IMR-90 (cell line): ENCODE data around the gene HMGN2. TPM values are rescaled to one million over a fixed set of nuclear protein-coding genes. Genes with fewer than 3 reads are reported as not detected.

Source experiments
- ATAC-seq: fragments of 200-7000 bp; cut with Tn5 transposase; 2 replicates; pipeline ENCODE4 v1.9.1; 2020; ENCODE audit warnings: low read depth, mild to moderate bottlenecking, moderate library complexity
- BruUV-seq: library from RNA; stranded (reverse); fragments of 400-500 nt; replicated peaks from 2 replicates; lab custom pipeline; 2021; lab: Mats Ljungman, UMichigan
- CTCF ChIA-PET: fragments of 300-600 bp; formaldehyde crosslinking; extraction: SDS; loops from one replicate; lab custom pipeline; 2021; ENCODE audit warnings: antibody characterized with exemption; lab: Yijun Ruan, JAX
- POLR2A ChIA-PET: fragments of 300-600 bp; sonication (Branson Sonifier 250); formaldehyde crosslinking; loops from one replicate; lab custom pipeline; 2022; ENCODE audit warnings: antibody characterized with exemption; ENCODE audit not compliant: unreplicated experiment; lab: Charles Lee
- DNase-seq: peaks from one replicate; pipeline ENCODE4 v3.0.0; 2013
- H2AFZ ChIP-seq: replicated peaks from 2 replicates; pipeline ENCODE3; 2013; ENCODE audit warnings: low read length, mild to moderate bottlenecking; ENCODE audit not compliant: poor library complexity
- H2AK5ac ChIP-seq: 2 replicates; pipeline ENCODE4 v1.6.1; 2013; ENCODE audit warnings: low read depth, low read length, inconsistent platforms
- H2AK9ac ChIP-seq: replicated peaks from 2 replicates; pipeline ENCODE3; 2013; ENCODE audit warnings: mild to moderate bottlenecking, low read depth, low read length, moderate library complexity; ENCODE audit not compliant: poor library complexity
- H2BK120ac ChIP-seq: 2 replicates; pipeline ENCODE4 v1.6.1; 2013; ENCODE audit warnings: low read depth, low read length, inconsistent platforms
- H2BK15ac ChIP-seq: 3 replicates; pipeline ENCODE4 v1.6.1; 2013; ENCODE audit warnings: low read depth, low read length, inconsistent platforms
- H2BK20ac ChIP-seq: 2 replicates; pipeline ENCODE4 v1.6.1; 2013; ENCODE audit warnings: low read depth, mild to moderate bottlenecking, inconsistent platforms, low read length, moderate library complexity
- H2BK5ac ChIP-seq: 2 replicates; pipeline ENCODE4 v1.6.1; 2013; ENCODE audit warnings: mild to moderate bottlenecking, low read depth, low read length, inconsistent platforms; ENCODE audit not compliant: poor library complexity, severe bottlenecking
- H3K14ac ChIP-seq: replicated peaks from 2 replicates; pipeline ENCODE4 v1.6.1; 2013; ENCODE audit warnings: low read depth, low read length, inconsistent platforms
- H3K18ac ChIP-seq: 2 replicates; pipeline ENCODE4 v1.6.1; 2013; ENCODE audit warnings: low read depth, low read length, control low read depth
- H3K23ac ChIP-seq: 2 replicates; pipeline ENCODE4 v1.6.1; 2013; ENCODE audit warnings: low read depth, low read length, inconsistent platforms
- H3K27ac ChIP-seq: 2 replicates; pipeline ENCODE4 v1.5.1; 2013; ENCODE audit warnings: mild to moderate bottlenecking, control low read depth, low read length; ENCODE audit not compliant: insufficient read depth
- H3K27me3 ChIP-seq: 2 replicates; pipeline ENCODE4 v1.6.1; 2013; ENCODE audit warnings: low read length; ENCODE audit not compliant: control insufficient read depth, insufficient read depth
- H3K36me3 ChIP-seq: 2 replicates; pipeline ENCODE4 v1.6.1; 2013; ENCODE audit warnings: low read length, mixed read lengths; ENCODE audit not compliant: control insufficient read depth, insufficient read depth
- H3K4ac ChIP-seq: 2 replicates; pipeline ENCODE4 v1.6.1; 2013; ENCODE audit warnings: low read depth, low read length, inconsistent platforms
- H3K4me1 ChIP-seq: 2 replicates; pipeline ENCODE4 v1.6.1; 2013; ENCODE audit warnings: low read length, mixed read lengths; ENCODE audit not compliant: control insufficient read depth, insufficient read depth
- H3K4me2 ChIP-seq: 2 replicates; pipeline ENCODE4 v1.6.1; 2013; ENCODE audit warnings: low read depth, mild to moderate bottlenecking, control low read depth, low read length, moderate library complexity
- H3K4me3 ChIP-seq: 2 replicates; pipeline ENCODE4 v1.5.1; 2013; ENCODE audit warnings: low read depth, mild to moderate bottlenecking, control low read depth, low read length, moderate library complexity; ENCODE audit not compliant: insufficient read depth
- H3K56ac ChIP-seq: 2 replicates; pipeline ENCODE4 v1.6.1; 2013; ENCODE audit warnings: low read length, inconsistent platforms; ENCODE audit not compliant: insufficient read depth; ENCODE audit errors: extremely low read depth
- H3K79me1 ChIP-seq, 2 experiments: 2 replicates each; pipeline ENCODE4 v1.6.1; 2013; ENCODE audit warnings: low read length in 2 of 2, inconsistent platforms in 1 of 2, low read depth in 1 of 2
- H3K9ac ChIP-seq: 2 replicates; pipeline ENCODE4 v1.6.1; 2013; ENCODE audit warnings: low read depth, low read length, control low read depth
- H3K9me1 ChIP-seq: 2 replicates; pipeline ENCODE4 v1.6.1; 2013; ENCODE audit warnings: low read length, inconsistent platforms; ENCODE audit not compliant: insufficient read depth
- H3K9me3 ChIP-seq: 2 replicates; pipeline ENCODE4 v1.6.1; 2013; ENCODE audit warnings: low read length; ENCODE audit not compliant: control insufficient read depth, insufficient read depth
- H4K20me1 ChIP-seq: 2 replicates; pipeline ENCODE4 v1.6.1; 2013; ENCODE audit warnings: low read length, inconsistent platforms; ENCODE audit not compliant: insufficient read depth
- H4K5ac ChIP-seq: 2 replicates; pipeline ENCODE4 v1.6.1; 2013; ENCODE audit warnings: mild to moderate bottlenecking, low read depth, low read length, control low read depth
- H4K8ac ChIP-seq, 2 experiments: 2 replicates each; pipeline ENCODE4 v1.6.1; 2013; ENCODE audit warnings: low read depth in 2 of 2, low read length in 2 of 2, control low read depth in 1 of 2, inconsistent platforms in 1 of 2
- H4K91ac ChIP-seq: 2 replicates; pipeline ENCODE4 v1.6.1; 2013; ENCODE audit warnings: low read depth, low read length, inconsistent platforms; ENCODE audit not compliant: insufficient read depth
- BHLHE40 ChIP-seq: fragments of 150-350 bp; IDR thresholded peaks from 2 replicates; pipeline ENCODE4 v1.6.1; 2016; ENCODE audit warnings: mild to moderate bottlenecking, low read depth, low read length
- CEBPB ChIP-seq: IDR thresholded peaks from 2 replicates; pipeline ENCODE4 v1.6.1; 2012; ENCODE audit warnings: low read depth, low read length, improper control_type of control experiment
- CHD1 ChIP-seq: IDR thresholded peaks from 2 replicates; pipeline ENCODE4 v1.6.1; 2012; ENCODE audit warnings: low read depth, low read length, improper control_type of control experiment
- CTCF ChIP-seq: conservative IDR thresholded peaks from 2 replicates; pipeline ENCODE4 v1.5.1; 2012; ENCODE audit warnings: mild to moderate bottlenecking, low read depth, low read length, improper control_type of control experiment
- MXI1 ChIP-seq: IDR thresholded peaks from 2 replicates; pipeline ENCODE4 v1.6.1; 2012; ENCODE audit warnings: low read depth, mild to moderate bottlenecking, low read length, moderate library complexity, borderline replicate concordance
- RCOR1 ChIP-seq: IDR thresholded peaks from 2 replicates; pipeline ENCODE4 v1.6.1; 2012; ENCODE audit warnings: mild to moderate bottlenecking, low read length, improper control_type of control experiment; ENCODE audit not compliant: insufficient replicate concordance
- SMC3 ChIP-seq: fragments of 150-350 bp; IDR thresholded peaks from 2 replicates; pipeline ENCODE4 v1.6.1; 2016; ENCODE audit warnings: low read depth, mild to moderate bottlenecking, antibody characterized with exemption, low read length, moderate library complexity
- WGBS, 2 experiments: methylation state at CpG; one replicate each; pipeline versions ENCODE4 v1.1.5 to v1.1.7; 2013; ENCODE audit warnings: missing lambda C conversion rate in 2 of 2; ENCODE audit not compliant: insufficient read length in 1 of 2; ENCODE audit errors: extremely low coverage in 2 of 2; 5-methylcytosine and 5-hydroxymethylcytosine counted together
- dilution Hi-C: fragments of 300-500 bp; cut with HindIII; formaldehyde crosslinking; loops from one replicate; pipeline ENCODE4 v1.14.3; 2018; ENCODE audit warnings: low sequenced_read_pairs; ENCODE audit not compliant: unreplicated experiment
- in situ Hi-C: fragments of 300-500 bp; cut with MboI; formaldehyde crosslinking; loops from 3 replicates; pipeline ENCODE4 v1.14.3; 2019; ENCODE audit warnings: low sequenced_read_pairs, inconsistent platforms, mixed read lengths
- intact Hi-C: fragments of 100-400 bp; cut with micrococcal nuclease; formaldehyde crosslinking; loops from 2 replicates; pipeline ENCODE4 v1.10.0; 2022
- polyA plus RNA-seq, 3 experiments: library from polyadenylated mRNA; depleted of rRNA; stranded (reverse); fragments of >200 nt; gene quantifications; 2 replicates each; pipeline ENCODE4 v1.2.3, GENCODE V29; 2012; ENCODE audit warnings: low replicate concordance in 1 of 3
- total RNA-seq: library from RNA; depleted of rRNA; stranded (reverse); fragments of >200 nt; gene quantifications from 2 replicates; pipeline ENCODE4 v1.2.3, GENCODE V29; 2012

HMGN2 gene
- total and polyA plus RNA-seq, 2 of the 4 experiments (the other 2 are of a cell fraction), result 367 to 505 TPM

- no peak for TF ChIP-seq CTCF
These were observed 5.4 kb downstream of the HMGN2 start (continued) for GRCh38 chr1:26477446-26478152.

GRCh38 chr1:26478159-26478558 lies 5.9 kb downstream of the HMGN2 start:
- Histone ChIP-seq H3K27me3 (no peaks in the 10 kb centered on the region), H2BK20ac (no peak overlapping the region), H2BK15ac (no peak overlapping the region), H3K4me2 (no peak overlapping the region), H2AK9ac (no peak overlapping the region), H3K14ac (no peak overlapping the region), H3K4me3 (no peak overlapping the region), H4K20me1 (peaks cover 19% of the 10 kb centered on the region; the same call in 1 of the 2 replicates), H3K36me3 (peaks cover 20% of the 10 kb centered on the region), H3K9me3 (no peaks in the 10 kb centered on the region), H4K91ac (no peak overlapping the region), H4K8ac (no peak overlapping the region), H3K4ac (no peak overlapping the region), H4K5ac (no peak overlapping the region), H3K23ac (no peak overlapping the region), H2BK120ac (no peak overlapping the region), H3K4me1 (peaks cover 4% of the 10 kb centered on the region), H3K27ac (no peak overlapping the region), H2AK5ac (no peak overlapping the region), H2BK5ac (no peak overlapping the region), H3K18ac (no peak overlapping the region), H3K9me1 (peaks cover 3% of the 10 kb centered on the region; the same call in 1 of the 2 replicates), H3K9ac (no peak overlapping the region), H3K56ac (no peak overlapping the region), H3K79me1 (peaks cover 15 to 38% of the 10 kb centered on the region in 2 experiments), H2AFZ (no peak overlapping the region)
- ChIA-PET CTCF (no interaction called here), POLR2A (no interaction called here)
- ATAC-seq (no peak), DNase-seq (no peak)
- no CpG with 5 or more reads among the region's 3 CpGs for WGBS, 2 experiments
- TF ChIP-seq RCOR1 (no peak), BHLHE40 (no peak), MXI1 (no peak), SMC3 (no peak), CHD1 (no peak), CEBPB (no peak)
- intact Hi-C loops, result no loop called here
- in situ Hi-C loops, result no loop called here
- dilution Hi-C loops, result no loop called here
- BruUV-seq, result no TSS peak
